ENCODE measurements around the gene ITGAL. TPM values are rescaled to one million over a fixed set of nuclear protein-coding genes. Genes with fewer than 3 reads are reported as not detected.
"Not testable (repeated sequence)": the region's sequence is repeated elsewhere in the genome, so short reads cannot be mapped to it uniquely, and the experiment has no call there.

ITGAL gene
- total and polyA plus RNA-seq, 4 donors = 4.3 to 11.8 (median 6.9) TPM

GRCh38 chr16:30521873-30522641 lies 49.5 kb downstream of the ITGAL start:
- H3K4me3 ChIP-seq (ENCODE audit: low read depth in 1 of 3, low read length in 3 of 3) = no peak overlapping the region
- WGBS = 38% methylated on average over 11 of the region's 11 CpGs
- H3K36me3 ChIP-seq (ENCODE audit: control insufficient read depth in 4 of 4, insufficient read depth in 3 of 4, low read depth in 1 of 4, low read length in 3 of 4) = peaks cover 0 to 6% (median 4%) of the 10 kb centered on the region in 4 donors

GRCh38 chr16:30522702-30523463 lies 50.3 kb downstream of the ITGAL start:
- H3K36me3 ChIP-seq (ENCODE audit: control insufficient read depth in 4 of 4, insufficient read depth in 3 of 4, low read depth in 1 of 4, low read length in 3 of 4); DNase-seq (ENCODE audit: low spot score); H3K27me3 ChIP-seq (ENCODE audit: control insufficient read depth in 4 of 4, insufficient read depth in 4 of 4, low read length in 3 of 4); H3K4me3 ChIP-seq (ENCODE audit: low read depth in 1 of 3, low read length in 3 of 3); H3K9me3 ChIP-seq (ENCODE audit: control insufficient read depth in 4 of 4, low read length in 3 of 4); H3K9ac ChIP-seq (ENCODE audit: low read depth in 1 of 2, low read length in 2 of 2): not testable (repeated sequence)
- Histone ChIP-seq H3K4me1 (ENCODE audit: control insufficient read depth in 4 of 4, insufficient read depth in 4 of 4, low read length in 3 of 4) (peaks cover 4 to 38% (median 25%) of the 10 kb centered on the region in 4 donors), H3K27ac (ENCODE audit: low read depth in 1 of 2, low read length in 2 of 2) (peak overlapping the region; percentile 86 to 89)
- WGBS = 88% methylated on average over 12 of the region's 12 CpGs

More at GRCh38 chr16:30521873-30522641, 49.5 kb downstream of the ITGAL start:
- no peak for DNase-seq (ENCODE audit: low spot score)
- Histone ChIP-seq H3K9me3 (ENCODE audit: control insufficient read depth in 4 of 4, low read length in 3 of 4) (no peaks in the 10 kb centered on the region), H3K9ac (ENCODE audit: low read depth in 1 of 2, low read length in 2 of 2) (peak overlapping the region in 1 of 2 donors; percentile 45), H3K27me3 (ENCODE audit: control insufficient read depth in 4 of 4, insufficient read depth in 4 of 4, low read length in 3 of 4) (no peaks in the 10 kb centered on the region), H3K4me1 (ENCODE audit: control insufficient read depth in 4 of 4, insufficient read depth in 4 of 4, low read length in 3 of 4) (peaks cover 4 to 32% (median 20%) of the 10 kb centered on the region in 4 donors), H3K27ac (ENCODE audit: low read depth in 1 of 2, low read length in 2 of 2) (peak overlapping the region; percentile 86 to 89)
- TF ChIP-seq CTCF (IDR thresholded peaks at IDR 0.05; ENCODE audit: low read depth, low read length, missing input control) = no peak
- peak; percentile 71 to 74 for TF ChIP-seq HNF4A (conservative IDR thresholded peaks at IDR 0.05)
- peak; percentile 10 to 16 for TF ChIP-seq JUND (IDR thresholded peaks at IDR 0.05)
- TF ChIP-seq RAD21 (IDR thresholded peaks at IDR 0.05) = peak; percentile 45 to 67
- no peak for TF ChIP-seq FOXA2 (IDR thresholded peaks at IDR 0.05)
- TF ChIP-seq RXRA (IDR thresholded peaks at IDR 0.05) = peak; percentile 63 to 64
- no peak for TF ChIP-seq HNF4G (IDR thresholded peaks at IDR 0.05)
- no peak for TF ChIP-seq REST (IDR thresholded peaks at IDR 0.05)
- TF ChIP-seq FOXA1 (IDR thresholded peaks at IDR 0.05) = no peak
- TF ChIP-seq SP1 (IDR thresholded peaks at IDR 0.05) = peak; percentile 69
- peak; percentile 66 to 86 for TF ChIP-seq GABPA (IDR thresholded peaks at IDR 0.05 in 1 of 2, conservative IDR thresholded peaks at IDR 0.05 in 1 of 2)
